ENCODE measurements around the gene COX11.

- no peak for TF ChIP-seq CTCF (IDR thresholded peaks at IDR 0.05)
- no peak for TF ChIP-seq EZH2 (IDR thresholded peaks at IDR 0.05)
These were observed 13.9 kb upstream of the COX11 start for GRCh38 chr17:54982399-54982798.

All from neural progenitor cell (in vitro differentiated cells).